ENCODE results near the gene TTYH1.
"Not testable (repeated sequence)": the region's sequence is repeated elsewhere in the genome, so short reads cannot be mapped to it uniquely, and the experiment has no call there.

Gene TTYH1

GRCh38 chr19:54461210-54461609, 45.9 kb downstream of the TTYH1 start:
- no peak for DNase-seq (ENCODE audit: low read depth)

- no peak for DNase-seq (ENCODE audit: low read depth)
Observed at GRCh38 chr19:54461613-54462012, 46.3 kb downstream of the TTYH1 start.

GRCh38 chr19:54462047-54462654, 46.9 kb downstream of the TTYH1 start:
- no peak for DNase-seq (ENCODE audit: low read depth)

GRCh38 chr19:54462655-54463530, 47.6 kb downstream of the TTYH1 start:
- DNase-seq (ENCODE audit: low read depth): peak; percentile 54

- DNase-seq (ENCODE audit: low read depth): peak; percentile 87
Observed at GRCh38 chr19:54463531-54464043, 48.3 kb downstream of the TTYH1 start, which contains the start of gene LENG9. TSS of gene LENG9 (minus strand) at chr19:54463778. CDS start at chr19:54463526, 252 bp downstream.

GRCh38 chr19:54464044-54464629, 48.9 kb downstream of the TTYH1 start:
- peak; percentile 61 for DNase-seq (ENCODE audit: low read depth)

GRCh38 chr19:54464630-54465425, 49.6 kb downstream of the TTYH1 start:
- DNase-seq (ENCODE audit: low read depth): peak; percentile 49

- no peak for DNase-seq (ENCODE audit: low read depth)
Observed at GRCh38 chr19:54465426-54466109, 50.3 kb downstream of the TTYH1 start.

GRCh38 chr19:54466110-54466480, 50.8 kb downstream of the TTYH1 start:
- not testable (repeated sequence) for DNase-seq (ENCODE audit: low read depth)

- DNase-seq (ENCODE audit: low read depth): no peak
Observed at GRCh38 chr19:54469496-54469934, 54.3 kb downstream of the TTYH1 start.

GRCh38 chr19:54470276-54470887, 55.1 kb downstream of the TTYH1 start:
- no peak for DNase-seq (ENCODE audit: low read depth)

GRCh38 chr19:54470991-54471782, 55.9 kb downstream of the TTYH1 start:
- DNase-seq (ENCODE audit: low read depth): no peak

- DNase-seq (ENCODE audit: low read depth): no peak
Observed at GRCh38 chr19:54473071-54473891, 58.0 kb downstream of the TTYH1 start, which contains the start of gene CDC42EP5. TSS of gene CDC42EP5 (minus strand) at chr19:54473296. CDS start at chr19:54465547, 7,749 bp downstream.

- DNase-seq (ENCODE audit: low read depth): no peak
Observed at GRCh38 chr19:54473892-54474372, 58.7 kb downstream of the TTYH1 start.

- no peak for DNase-seq (ENCODE audit: low read depth)
Observed at GRCh38 chr19:54475706-54476105, 60.4 kb downstream of the TTYH1 start.

- DNase-seq (ENCODE audit: low read depth): no peak
Observed at GRCh38 chr19:54477650-54478049, 62.4 kb downstream of the TTYH1 start.

- DNase-seq (ENCODE audit: low read depth): no peak
Observed at GRCh38 chr19:54478677-54479266, 63.5 kb downstream of the TTYH1 start.

- no peak for DNase-seq (ENCODE audit: low read depth)
Observed at GRCh38 chr19:54480051-54480450, 64.8 kb downstream of the TTYH1 start.
